Measurements from ENCODE around the gene FANCC.

The FANCC gene

GRCh38 chr9:95193067-95193466 is 124.4 kb downstream of the FANCC start:
- no peak overlapping the region for H3K4me3 ChIP-seq (ENCODE audit: low read length)
- TF ChIP-seq CTCF (conservative IDR thresholded peaks at IDR 0.05; ENCODE audit: low read depth, low read length), result peak; percentile 29
- no peak for DNase-seq (ENCODE audit: low read depth)

- TF ChIP-seq CTCF (conservative IDR thresholded peaks at IDR 0.05; ENCODE audit: low read depth, low read length), result no peak
- DNase-seq (ENCODE audit: low read depth), result no peak
- H3K4me3 ChIP-seq (ENCODE audit: low read length), result no peak overlapping the region
Measured at GRCh38 chr9:95192631-95193030, 124.9 kb downstream of the FANCC start.

- no peak for TF ChIP-seq CTCF (conservative IDR thresholded peaks at IDR 0.05; ENCODE audit: low read depth, low read length)
- DNase-seq (ENCODE audit: low read depth), result no peak
- no peak overlapping the region for H3K4me3 ChIP-seq (ENCODE audit: low read length)
Measured at GRCh38 chr9:95190413-95190812, 127.1 kb downstream of the FANCC start.

GRCh38 chr9:95189251-95190098 is 128.0 kb downstream of the FANCC start:
- no peak for TF ChIP-seq CTCF (conservative IDR thresholded peaks at IDR 0.05; ENCODE audit: low read depth, low read length)
- H3K4me3 ChIP-seq (ENCODE audit: low read length), result no peak overlapping the region
- no peak for DNase-seq (ENCODE audit: low read depth)

GRCh38 chr9:95188459-95188858 is 129.1 kb downstream of the FANCC start:
- DNase-seq (ENCODE audit: low read depth), result no peak
- TF ChIP-seq CTCF (conservative IDR thresholded peaks at IDR 0.05; ENCODE audit: low read depth, low read length), result no peak
- no peak overlapping the region for H3K4me3 ChIP-seq (ENCODE audit: low read length)

GRCh38 chr9:95185956-95186355 is 131.6 kb downstream of the FANCC start:
- no peak overlapping the region for H3K4me3 ChIP-seq (ENCODE audit: low read length)
- no peak for DNase-seq (ENCODE audit: low read depth)
- TF ChIP-seq CTCF (conservative IDR thresholded peaks at IDR 0.05; ENCODE audit: low read depth, low read length), result no peak

Data from retinal pigment epithelial cell (primary cell).